Tibial artery (tissue), 4 donors: Measurements from ENCODE around the gene SNX30.

Source experiments
- DNase-seq, 2 donors: peaks; one replicate each; pipeline ENCODE4 v3.0.0-alpha.2; 2019
- H3K27ac ChIP-seq, 2 donors: fragments of 200-600 bp; sonication (generic) in 1 of 2; 1 replicate in 1 of 2; 2 replicates in 1 of 2; pipeline ENCODE4 v1.5.1; 2018 to 2019; ENCODE audit warnings: mild to moderate bottlenecking in 1 of 2
- H3K27me3 ChIP-seq, 2 donors: fragments of 200-600 bp; sonication (generic) in 1 of 2; one replicate each; pipeline versions ENCODE4 v1.5.1 to v1.6.0; 2016 to 2019
- H3K36me3 ChIP-seq, 3 donors: fragments of 200-600 bp; sonication (generic) in 2 of 3; one replicate each; pipeline ENCODE4 v1.5.1; 2016 to 2019; ENCODE audit warnings: mild to moderate bottlenecking in 2 of 3
- H3K4me1 ChIP-seq, 4 donors: fragments of 200-600 bp; sonication (generic) in 2 of 4; 1 replicate in 3 of 4; 2 replicates in 1 of 4; pipeline ENCODE4 v1.5.1; 2016 to 2019
- H3K4me3 ChIP-seq, 2 donors: fragments of 200-600 bp; sonication (generic) in 1 of 2; 1 replicate in 1 of 2; 2 replicates in 1 of 2; pipeline ENCODE4 v1.5.1; 2018 to 2019; ENCODE audit warnings: mild to moderate bottlenecking in 2 of 2
- H3K9me3 ChIP-seq, 3 donors: fragments of 200-600 bp; sonication (generic) in 1 of 3; one replicate each; pipeline ENCODE4 v1.5.1; 2016 to 2019
- intact Hi-C: fragments of 100-400 bp; cut with DNase I; formaldehyde crosslinking; loops from one replicate; pipeline ENCODE4 v1.15.0; 2023; ENCODE audit warnings: low total_unique reads
- TF ChIP-seq, protein P1 (sequence below), 2 experiments: fragments of 200-600 bp in 1 of 2; fragments of 450-650 bp in 1 of 2; IDR thresholded peaks; one replicate each; pipeline ENCODE4 v1.5.1; 2017 to 2019; ENCODE audit warnings: antibody characterized with exemption in 2 of 2, mild to moderate bottlenecking in 1 of 2, moderate library complexity in 1 of 2

The SNX30 gene

DNA sequence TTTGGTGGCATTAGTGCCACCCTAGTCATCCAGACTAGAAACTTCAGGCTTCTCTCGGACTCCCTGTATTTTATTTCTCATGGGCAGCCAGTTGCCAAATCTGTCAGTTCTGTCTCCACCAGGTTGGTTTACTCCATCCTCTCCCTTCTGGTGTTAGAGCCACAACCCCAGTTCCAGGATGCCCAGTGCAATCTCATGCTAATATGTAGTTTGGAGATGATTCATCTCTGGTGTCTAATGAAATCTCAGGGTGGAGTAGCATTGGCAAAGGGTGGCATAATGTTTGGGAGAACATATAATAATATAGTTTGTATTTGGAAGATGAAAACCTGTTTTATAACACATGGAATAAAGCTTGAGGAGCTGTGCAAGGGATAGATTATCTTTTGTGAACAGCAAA is 109.9 kb downstream of the SNX30 start:
- peak in 1 of 2 donors; percentile 12 for DNase-seq
- Histone ChIP-seq H3K9me3 (no peaks in the 10 kb centered on the region), H3K27ac (no peak overlapping the region), H3K4me3 (no peak overlapping the region), H3K4me1 (peaks cover 0 to 22% (median 2%) of the 10 kb centered on the region in 4 donors), H3K27me3 (no peaks in the 10 kb centered on the region), H3K36me3 (peaks cover 0 to 9% (median 4%) of the 10 kb centered on the region in 3 donors)
- intact Hi-C loops: no loop called here
- TF ChIP-seq, protein P1, sequence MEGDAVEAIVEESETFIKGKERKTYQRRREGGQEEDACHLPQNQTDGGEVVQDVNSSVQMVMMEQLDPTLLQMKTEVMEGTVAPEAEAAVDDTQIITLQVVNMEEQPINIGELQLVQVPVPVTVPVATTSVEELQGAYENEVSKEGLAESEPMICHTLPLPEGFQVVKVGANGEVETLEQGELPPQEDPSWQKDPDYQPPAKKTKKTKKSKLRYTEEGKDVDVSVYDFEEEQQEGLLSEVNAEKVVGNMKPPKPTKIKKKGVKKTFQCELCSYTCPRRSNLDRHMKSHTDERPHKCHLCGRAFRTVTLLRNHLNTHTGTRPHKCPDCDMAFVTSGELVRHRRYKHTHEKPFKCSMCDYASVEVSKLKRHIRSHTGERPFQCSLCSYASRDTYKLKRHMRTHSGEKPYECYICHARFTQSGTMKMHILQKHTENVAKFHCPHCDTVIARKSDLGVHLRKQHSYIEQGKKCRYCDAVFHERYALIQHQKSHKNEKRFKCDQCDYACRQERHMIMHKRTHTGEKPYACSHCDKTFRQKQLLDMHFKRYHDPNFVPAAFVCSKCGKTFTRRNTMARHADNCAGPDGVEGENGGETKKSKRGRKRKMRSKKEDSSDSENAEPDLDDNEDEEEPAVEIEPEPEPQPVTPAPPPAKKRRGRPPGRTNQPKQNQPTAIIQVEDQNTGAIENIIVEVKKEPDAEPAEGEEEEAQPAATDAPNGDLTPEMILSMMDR (IDR thresholded peaks at IDR 0.05): no peak

DNA sequence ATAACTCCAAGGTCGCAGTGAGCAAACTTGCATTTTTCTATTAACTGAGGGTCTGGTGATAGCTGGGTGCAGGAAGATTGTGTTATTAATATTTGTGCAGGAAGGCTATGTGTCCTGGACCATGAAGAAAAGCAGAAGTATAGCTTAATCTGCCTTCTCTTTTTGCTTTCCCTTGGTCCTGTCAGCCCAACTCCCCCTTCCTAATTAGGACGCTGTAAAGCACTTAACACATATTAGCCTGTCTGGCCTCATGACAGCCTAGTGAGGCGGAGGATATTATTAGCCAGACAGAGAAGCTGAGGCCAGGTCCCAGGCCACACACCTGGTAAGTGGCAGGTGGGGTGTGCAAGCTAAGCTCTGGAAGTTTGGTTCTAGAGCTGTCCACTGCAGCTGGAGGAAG is 110.6 kb downstream of the SNX30 start:
- no peak overlapping the region for H3K27ac ChIP-seq
- H3K36me3 ChIP-seq: peaks cover 0 to 9% (median 4%) of the 10 kb centered on the region in 3 donors
- no peaks in the 10 kb centered on the region for H3K27me3 ChIP-seq
- no peak overlapping the region for H3K4me3 ChIP-seq
- DNase-seq: no peak
- no peaks in the 10 kb centered on the region for H3K9me3 ChIP-seq
- peaks cover 0 to 22% (median 2%) of the 10 kb centered on the region in 4 donors for H3K4me1 ChIP-seq
- intact Hi-C loops: no loop called here
- TF ChIP-seq, protein P1 (IDR thresholded peaks at IDR 0.05): no peak

GRCh38 chr9:112861638-112862555 is 111.3 kb downstream of the SNX30 start:
- DNase-seq: peak; percentile 58 to 76
- H3K36me3 ChIP-seq: peaks cover 0 to 9% (median 4%) of the 10 kb centered on the region in 3 donors
- H3K27me3 ChIP-seq: no peaks in the 10 kb centered on the region
- peak overlapping the region; percentile 2 to 17 for H3K27ac ChIP-seq
- no peak overlapping the region for H3K4me3 ChIP-seq
- no peaks in the 10 kb centered on the region for H3K9me3 ChIP-seq
- TF ChIP-seq, protein P1 (IDR thresholded peaks at IDR 0.05): no peak
- peaks cover 0 to 18% (median under 1%) of the 10 kb centered on the region in 4 donors for H3K4me1 ChIP-seq
- intact Hi-C loops: no loop called here

- Histone ChIP-seq H3K4me1 (peaks cover 0 to 16% (median 0%) of the 10 kb centered on the region in 4 donors), H3K9me3 (no peaks in the 10 kb centered on the region), H3K27ac (peak overlapping the region in 1 of 2 donors; percentile 17), H3K27me3 (no peaks in the 10 kb centered on the region), H3K4me3 (no peak overlapping the region), H3K36me3 (peaks cover 4 to 14% (median 9%) of the 10 kb centered on the region in 3 donors)
- intact Hi-C loops: no loop called here
- TF ChIP-seq, protein P1 (IDR thresholded peaks at IDR 0.05): no peak
- DNase-seq: peak; percentile 42 to 65
These were observed 112.7 kb downstream of the SNX30 start for GRCh38 chr9:112863214-112863613.

- peaks cover 4 to 19% (median 15%) of the 10 kb centered on the region in 3 donors for H3K36me3 ChIP-seq
- no peak overlapping the region for H3K4me3 ChIP-seq
- TF ChIP-seq, protein P1 (IDR thresholded peaks at IDR 0.05): no peak
- no peaks in the 10 kb centered on the region for H3K27me3 ChIP-seq
- no peak for DNase-seq
- intact Hi-C loops: no loop called here
- no peak overlapping the region for H3K27ac ChIP-seq
- H3K9me3 ChIP-seq: no peaks in the 10 kb centered on the region
- peaks cover 0 to 16% (median 0%) of the 10 kb centered on the region in 4 donors for H3K4me1 ChIP-seq
These were observed 113.2 kb downstream of the SNX30 start for GRCh38 chr9:112863746-112864145.
